Stimulated activated CD8-positive, alpha-beta memory T cell treated with anti-CD3 and anti-CD28 coated beads, Interleukin-7, amount 100 ng/mL, for 24 hours (primary cell): ENCODE results near the gene DIPK1A.

ENCODE experiments used
- DNase-seq: peaks from one replicate; pipeline ENCODE4 v3.0.0-alpha.2; 2020; ENCODE audit warnings: low read depth

Gene DIPK1A

GRCh38 chr1:92952714-92953113, 8.5 kb downstream of the DIPK1A start:
- no peak for DNase-seq

GRCh38 chr1:92951141-92951582, 10.1 kb downstream of the DIPK1A start:
- no peak for DNase-seq

GRCh38 chr1:92949937-92950817, 11.1 kb downstream of the DIPK1A start:
- no peak for DNase-seq

GRCh38 chr1:92948071-92948470, 13.2 kb downstream of the DIPK1A start:
- no peak for DNase-seq

GRCh38 chr1:92945748-92946270, 15.5 kb downstream of the DIPK1A start:
- no peak for DNase-seq

GRCh38 chr1:92944901-92945747, 16.1 kb downstream of the DIPK1A start:
- DNase-seq, result no peak

GRCh38 chr1:92943502-92943847, 17.8 kb downstream of the DIPK1A start:
- no peak for DNase-seq

GRCh38 chr1:92940541-92940940, 20.7 kb downstream of the DIPK1A start:
- no peak for DNase-seq

- no peak for DNase-seq
Measured at GRCh38 chr1:92937731-92938130, 23.5 kb downstream of the DIPK1A start.

GRCh38 chr1:92936865-92937264, 24.4 kb downstream of the DIPK1A start:
- no peak for DNase-seq

- no peak for DNase-seq
Measured at GRCh38 chr1:92934395-92935378, 26.6 kb downstream of the DIPK1A start.

- no peak for DNase-seq
Measured at GRCh38 chr1:92933459-92933858, 27.8 kb downstream of the DIPK1A start.

GRCh38 chr1:92931691-92932090, 29.6 kb downstream of the DIPK1A start:
- no peak for DNase-seq

- no peak for DNase-seq
Measured at GRCh38 chr1:92929461-92929860, 31.8 kb downstream of the DIPK1A start.

GRCh38 chr1:92927870-92928269, 33.4 kb downstream of the DIPK1A start:
- DNase-seq, result no peak

GRCh38 chr1:92926873-92927272, 34.4 kb downstream of the DIPK1A start:
- no peak for DNase-seq

GRCh38 chr1:92924501-92924900, 36.8 kb downstream of the DIPK1A start:
- DNase-seq, result no peak

GRCh38 chr1:92923664-92924063, 37.6 kb downstream of the DIPK1A start:
- no peak for DNase-seq

GRCh38 chr1:92922356-92923035, 38.8 kb downstream of the DIPK1A start:
- no peak for DNase-seq

GRCh38 chr1:92921031-92922023, 39.9 kb downstream of the DIPK1A start:
- DNase-seq, result no peak
